WTC11 (cell line): ENCODE results near the gene DNAH17.

ENCODE experiments used
- CBFB ChIP-seq: sonication (generic); formaldehyde crosslinking; IDR thresholded peaks from 2 replicates; pipeline ENCODE4 v1.8.1; 2022; ENCODE audit warnings: mild to moderate bottlenecking, low read depth, missing genetic modification reagents
- FOXK1 ChIP-seq: sonication (generic); formaldehyde crosslinking; IDR thresholded peaks from 2 replicates; pipeline ENCODE4 v1.8.0; 2022; ENCODE audit warnings: mild to moderate bottlenecking, moderate library complexity, missing genetic modification reagents
- TF ChIP-seq, protein P1 (sequence below): fragments of 200-600 bp; IDR thresholded peaks from 2 replicates; pipeline ENCODE4 v1.8.0; 2022; ENCODE audit warnings: antibody characterized with exemption

DNA sequence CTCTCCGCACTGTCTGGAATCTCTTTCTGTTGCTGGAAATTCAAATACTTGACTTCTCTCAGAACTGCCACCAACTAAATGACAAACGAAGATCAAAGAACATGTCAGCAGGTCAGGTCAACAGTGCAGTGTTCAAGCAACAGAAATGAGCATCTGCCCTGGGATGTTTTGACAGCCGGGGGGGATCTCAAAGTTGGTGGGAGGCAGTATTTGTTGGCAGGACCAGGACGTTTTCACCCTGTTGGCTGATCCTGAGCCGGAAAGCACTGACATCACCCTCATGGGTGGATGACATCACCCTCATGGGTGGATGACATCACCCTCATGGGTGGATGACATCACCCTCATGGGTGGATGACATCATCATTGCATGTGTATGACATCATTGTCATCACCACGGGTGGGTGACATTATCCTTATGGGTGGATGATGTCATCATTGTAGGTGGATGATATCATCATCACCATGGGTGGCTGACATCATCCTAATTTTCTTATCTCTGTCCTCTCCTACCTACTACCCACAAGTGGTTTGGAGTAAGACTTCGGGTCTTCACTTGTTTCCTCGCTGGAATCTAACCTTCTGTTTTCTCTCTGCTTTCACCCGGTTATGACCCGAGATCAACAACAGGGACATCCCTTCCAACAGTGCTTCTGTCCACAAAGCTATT, 18.9 kb downstream of the DNAH17 start:
- TF ChIP-seq CBFB (CRISPR knock-in tag) (no peak), FOXK1 (CRISPR knock-in tag) (no peak)
- TF ChIP-seq, protein P1, sequence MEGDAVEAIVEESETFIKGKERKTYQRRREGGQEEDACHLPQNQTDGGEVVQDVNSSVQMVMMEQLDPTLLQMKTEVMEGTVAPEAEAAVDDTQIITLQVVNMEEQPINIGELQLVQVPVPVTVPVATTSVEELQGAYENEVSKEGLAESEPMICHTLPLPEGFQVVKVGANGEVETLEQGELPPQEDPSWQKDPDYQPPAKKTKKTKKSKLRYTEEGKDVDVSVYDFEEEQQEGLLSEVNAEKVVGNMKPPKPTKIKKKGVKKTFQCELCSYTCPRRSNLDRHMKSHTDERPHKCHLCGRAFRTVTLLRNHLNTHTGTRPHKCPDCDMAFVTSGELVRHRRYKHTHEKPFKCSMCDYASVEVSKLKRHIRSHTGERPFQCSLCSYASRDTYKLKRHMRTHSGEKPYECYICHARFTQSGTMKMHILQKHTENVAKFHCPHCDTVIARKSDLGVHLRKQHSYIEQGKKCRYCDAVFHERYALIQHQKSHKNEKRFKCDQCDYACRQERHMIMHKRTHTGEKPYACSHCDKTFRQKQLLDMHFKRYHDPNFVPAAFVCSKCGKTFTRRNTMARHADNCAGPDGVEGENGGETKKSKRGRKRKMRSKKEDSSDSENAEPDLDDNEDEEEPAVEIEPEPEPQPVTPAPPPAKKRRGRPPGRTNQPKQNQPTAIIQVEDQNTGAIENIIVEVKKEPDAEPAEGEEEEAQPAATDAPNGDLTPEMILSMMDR: no peak
